Activated CD4-positive, alpha-beta T cell treated with anti-CD3 and anti-CD28 coated beads, Interleukin-2, amount 50 U/mL, for 16 hours (primary cell): Measurements from ENCODE around the gene PGBD1.

Source experiments
- DNase-seq: peaks from one replicate; pipeline ENCODE4 v3.0.0-alpha.2; 2020

The PGBD1 gene

GRCh38 chr6:28335564-28336283 is 54.4 kb downstream of the PGBD1 start, which contains the start of gene ZSCAN31:
Gene ZSCAN31 (minus strand): TSS chr6:28336148. CDS start chr6:28329683, 6,465 bp downstream.
- peak; percentile 82 for DNase-seq

GRCh38 chr6:28336284-28337120 is 55.1 kb downstream of the PGBD1 start:
- peak; percentile 6 for DNase-seq

GRCh38 chr6:28337121-28337520 is 55.7 kb downstream of the PGBD1 start:
- DNase-seq, result no peak

- no peak for DNase-seq
Measured at GRCh38 chr6:28340310-28341095, 59.1 kb downstream of the PGBD1 start.

GRCh38 chr6:28343898-28344677 is 62.7 kb downstream of the PGBD1 start:
- DNase-seq, result no peak

- DNase-seq, result no peak
Measured at GRCh38 chr6:28345201-28345600, 63.8 kb downstream of the PGBD1 start.

- DNase-seq, result no peak
Measured at GRCh38 chr6:28347119-28347518, 65.7 kb downstream of the PGBD1 start.

GRCh38 chr6:28349344-28349891 is 68.0 kb downstream of the PGBD1 start:
- DNase-seq, result no peak

GRCh38 chr6:28349892-28350737 is 68.7 kb downstream of the PGBD1 start, which contains the start of gene ZKSCAN3:
Gene ZKSCAN3 (plus strand): TSS chr6:28349947. CDS start chr6:28359587, 9,640 bp downstream.
- DNase-seq, result peak; percentile 88

GRCh38 chr6:28351087-28351486 is 69.7 kb downstream of the PGBD1 start:
- DNase-seq, result no peak

GRCh38 chr6:28351493-28351925 is 70.1 kb downstream of the PGBD1 start:
- DNase-seq, result no peak
